OCI-LY1 (cell line): Measurements from ENCODE around the gene COL25A1.

Experiments
- H2AFZ ChIP-seq: fragments of 200-600 bp; sonication (generic), shearing (Covaris generic); 2 replicates; pipeline ENCODE4 v1.6.0; 2014; ENCODE audit warnings: antibody characterized with exemption, mild to moderate bottlenecking, low read length
- H3F3A ChIP-seq: fragments of 200-600 bp; sonication (generic), shearing (Covaris generic); 2 replicates; pipeline ENCODE4 v1.6.0; 2014; ENCODE audit warnings: mild to moderate bottlenecking, antibody characterized with exemption, low read length, moderate library complexity; ENCODE audit not compliant: insufficient read depth
- H3K27ac ChIP-seq: fragments of 200-600 bp; sonication (generic); 2 replicates; pipeline ENCODE4 v1.5.1; 2014; ENCODE audit warnings: low read length, mixed run types, mild to moderate bottlenecking, low read depth; ENCODE audit not compliant: poor library complexity, severe bottlenecking
- H3K27me3 ChIP-seq: fragments of 200-600 bp; sonication (generic); 2 replicates; pipeline ENCODE4 v1.6.0; 2014; ENCODE audit warnings: antibody characterized with exemption, mild to moderate bottlenecking, low read length, moderate library complexity; ENCODE audit not compliant: insufficient read depth
- H3K36me3 ChIP-seq: fragments of 200-600 bp; sonication (generic); 2 replicates; pipeline ENCODE4 v1.6.1; 2014; ENCODE audit warnings: mild to moderate bottlenecking, antibody characterized with exemption, low read length, moderate library complexity, mixed read lengths; ENCODE audit not compliant: insufficient read depth
- H3K4me1 ChIP-seq: fragments of 200-600 bp; sonication (generic); 2 replicates; pipeline ENCODE4 v1.5.1; 2014; ENCODE audit warnings: mild to moderate bottlenecking, low read length, moderate library complexity; ENCODE audit not compliant: insufficient read depth, severe bottlenecking
- H3K4me2 ChIP-seq: fragments of 200-600 bp; sonication (generic), shearing (Covaris generic); 2 replicates; pipeline ENCODE4 v1.6.1; 2014; ENCODE audit warnings: low read length
- H3K4me3 ChIP-seq: fragments of 200-600 bp; sonication (generic); 2 replicates; pipeline ENCODE4 v1.5.1; 2014; ENCODE audit warnings: low read length, low read depth, mild to moderate bottlenecking, mixed read lengths; ENCODE audit not compliant: poor library complexity, severe bottlenecking
- H3K79me2 ChIP-seq: fragments of 200-600 bp; shearing (Covaris generic); 2 replicates; pipeline ENCODE4 v1.6.1; 2016; ENCODE audit warnings: mixed run types, low read length, mixed read lengths; ENCODE audit not compliant: insufficient read depth
- H3K9ac ChIP-seq: fragments of 200-600 bp; sonication (generic), shearing (Covaris generic); 2 replicates; pipeline ENCODE4 v1.6.1; 2014; ENCODE audit warnings: mild to moderate bottlenecking, low read length, mixed read lengths
- H3K9me2 ChIP-seq: fragments of 200-600 bp; sonication (generic), shearing (Covaris generic); 2 replicates; pipeline ENCODE4 v1.6.1; 2014; ENCODE audit warnings: low read depth, mild to moderate bottlenecking, low read length, mixed read lengths
- H3K9me3 ChIP-seq: fragments of 200-600 bp; shearing (Covaris generic); 2 replicates; pipeline ENCODE4 v1.6.1; 2014; ENCODE audit warnings: low read length, mixed read lengths
- H4K20me1 ChIP-seq: fragments of 200-600 bp; sonication (generic), shearing (Covaris generic); 2 replicates; pipeline ENCODE4 v1.6.0; 2016; ENCODE audit warnings: mild to moderate bottlenecking, low read length; ENCODE audit not compliant: insufficient read depth
- EZH2 ChIP-seq: fragments of 200-600 bp; sonication (generic), shearing (Covaris generic); IDR thresholded peaks from 2 replicates; pipeline ENCODE4 v1.8.0; 2017; ENCODE audit warnings: borderline replicate concordance, mixed run types, mild to moderate bottlenecking, antibody characterized with exemption, low read length, moderate library complexity, mixed read lengths
- TF ChIP-seq, protein P1 (sequence below): fragments of 200-600 bp; sonication (generic), shearing (Covaris generic); IDR thresholded peaks from 2 replicates; pipeline ENCODE4 v1.5.1; 2017; ENCODE audit warnings: mild to moderate bottlenecking, antibody characterized with exemption, low read length, moderate library complexity, mixed read lengths

Gene COL25A1

GRCh38 chr4:109049926-109050325 is 252.5 kb downstream of the COL25A1 start:
- H3K9me3 ChIP-seq, result no peaks in the 10 kb centered on the region
- no peaks in the 10 kb centered on the region for H3K4me1 ChIP-seq
- no peaks in the 10 kb centered on the region for H3K9me2 ChIP-seq
- H3K79me2 ChIP-seq, result no peaks in the 10 kb centered on the region
- no peak overlapping the region for H3K4me2 ChIP-seq
- no peak overlapping the region for H3K27ac ChIP-seq
- no peaks in the 10 kb centered on the region for H3K36me3 ChIP-seq
- H3K27me3 ChIP-seq, result no peaks in the 10 kb centered on the region
- no peak overlapping the region for H3K4me3 ChIP-seq
- no peaks in the 10 kb centered on the region for H3F3A ChIP-seq
- no peaks in the 10 kb centered on the region for H4K20me1 ChIP-seq
- no peak for TF ChIP-seq EZH2
- TF ChIP-seq, protein P1, sequence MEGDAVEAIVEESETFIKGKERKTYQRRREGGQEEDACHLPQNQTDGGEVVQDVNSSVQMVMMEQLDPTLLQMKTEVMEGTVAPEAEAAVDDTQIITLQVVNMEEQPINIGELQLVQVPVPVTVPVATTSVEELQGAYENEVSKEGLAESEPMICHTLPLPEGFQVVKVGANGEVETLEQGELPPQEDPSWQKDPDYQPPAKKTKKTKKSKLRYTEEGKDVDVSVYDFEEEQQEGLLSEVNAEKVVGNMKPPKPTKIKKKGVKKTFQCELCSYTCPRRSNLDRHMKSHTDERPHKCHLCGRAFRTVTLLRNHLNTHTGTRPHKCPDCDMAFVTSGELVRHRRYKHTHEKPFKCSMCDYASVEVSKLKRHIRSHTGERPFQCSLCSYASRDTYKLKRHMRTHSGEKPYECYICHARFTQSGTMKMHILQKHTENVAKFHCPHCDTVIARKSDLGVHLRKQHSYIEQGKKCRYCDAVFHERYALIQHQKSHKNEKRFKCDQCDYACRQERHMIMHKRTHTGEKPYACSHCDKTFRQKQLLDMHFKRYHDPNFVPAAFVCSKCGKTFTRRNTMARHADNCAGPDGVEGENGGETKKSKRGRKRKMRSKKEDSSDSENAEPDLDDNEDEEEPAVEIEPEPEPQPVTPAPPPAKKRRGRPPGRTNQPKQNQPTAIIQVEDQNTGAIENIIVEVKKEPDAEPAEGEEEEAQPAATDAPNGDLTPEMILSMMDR, result no peak
- no peak overlapping the region for H3K9ac ChIP-seq
- H2AFZ ChIP-seq, result no peak overlapping the region

DNA sequence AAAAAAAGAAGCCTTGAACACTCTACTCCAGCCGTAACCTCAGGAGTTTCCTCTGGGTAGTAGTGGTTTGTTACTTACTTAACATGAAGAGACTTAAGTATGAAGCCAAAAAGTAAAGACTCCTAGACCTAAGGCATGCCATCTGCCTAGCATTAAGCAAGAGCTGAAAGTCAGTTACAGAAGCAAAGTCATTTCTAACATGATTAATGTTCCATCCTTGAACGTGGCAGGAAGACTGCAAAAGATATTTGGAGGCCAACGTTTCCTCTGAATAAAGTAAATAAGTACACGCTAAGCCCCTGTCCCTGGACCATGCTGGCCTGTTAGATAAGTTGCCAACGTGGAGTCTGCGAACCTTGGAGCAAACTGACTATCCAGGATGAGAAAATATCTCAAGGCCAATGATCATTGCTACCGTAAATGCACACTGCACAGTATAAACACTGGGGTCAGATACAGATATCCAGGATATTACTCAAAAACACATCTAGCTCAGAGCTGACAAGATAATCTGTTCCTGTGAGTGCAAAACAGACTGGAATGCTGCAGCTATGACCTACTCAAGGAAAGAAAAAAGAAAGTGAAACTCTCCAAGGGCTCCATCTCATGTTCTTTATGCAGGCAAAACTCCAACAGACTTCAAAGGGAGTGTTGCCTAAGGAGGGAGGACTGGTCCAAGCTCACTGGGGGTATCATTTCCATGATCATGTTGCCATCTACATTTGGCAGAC is 255.8 kb downstream of the COL25A1 start:
- H3K27me3 ChIP-seq, result no peaks in the 10 kb centered on the region
- H3K27ac ChIP-seq, result no peak overlapping the region
- no peaks in the 10 kb centered on the region for H4K20me1 ChIP-seq
- H3K36me3 ChIP-seq, result no peaks in the 10 kb centered on the region
- no peak overlapping the region for H3K4me3 ChIP-seq
- no peak overlapping the region for H3K9ac ChIP-seq
- H3K4me2 ChIP-seq, result no peak overlapping the region
- H3K9me3 ChIP-seq, result no peaks in the 10 kb centered on the region
- no peaks in the 10 kb centered on the region for H3F3A ChIP-seq
- no peaks in the 10 kb centered on the region for H3K79me2 ChIP-seq
- no peak overlapping the region for H2AFZ ChIP-seq
- H3K4me1 ChIP-seq, result no peaks in the 10 kb centered on the region
- TF ChIP-seq, protein P1, result no peak
- no peak for TF ChIP-seq EZH2
- H3K9me2 ChIP-seq, result no peaks in the 10 kb centered on the region

- no peaks in the 10 kb centered on the region for H3K79me2 ChIP-seq
- no peaks in the 10 kb centered on the region for H4K20me1 ChIP-seq
- no peaks in the 10 kb centered on the region for H3K4me1 ChIP-seq
- no peak overlapping the region for H2AFZ ChIP-seq
- H3K9me2 ChIP-seq, result no peaks in the 10 kb centered on the region
- H3K27me3 ChIP-seq, result no peaks in the 10 kb centered on the region
- H3K27ac ChIP-seq, result no peak overlapping the region
- TF ChIP-seq, protein P1, result no peak
- no peak for TF ChIP-seq EZH2
- H3K36me3 ChIP-seq, result no peaks in the 10 kb centered on the region
- H3K9ac ChIP-seq, result no peak overlapping the region
- no peaks in the 10 kb centered on the region for H3K9me3 ChIP-seq
- H3K4me2 ChIP-seq, result no peak overlapping the region
- no peak overlapping the region for H3K4me3 ChIP-seq
- no peaks in the 10 kb centered on the region for H3F3A ChIP-seq
Observed at GRCh38 chr4:109044431-109044830, 258.0 kb downstream of the COL25A1 start.
